Raji (cell line): ENCODE measurements around the gene TRNP1.

Experiments used
- POLR2A ChIP-seq: IDR thresholded peaks from 2 replicates; pipeline ENCODE4 v1.6.1; 2011; ENCODE audit warnings: low read depth, low read length, control low read depth; ENCODE audit not compliant: insufficient read depth

TRNP1 gene

DNA sequence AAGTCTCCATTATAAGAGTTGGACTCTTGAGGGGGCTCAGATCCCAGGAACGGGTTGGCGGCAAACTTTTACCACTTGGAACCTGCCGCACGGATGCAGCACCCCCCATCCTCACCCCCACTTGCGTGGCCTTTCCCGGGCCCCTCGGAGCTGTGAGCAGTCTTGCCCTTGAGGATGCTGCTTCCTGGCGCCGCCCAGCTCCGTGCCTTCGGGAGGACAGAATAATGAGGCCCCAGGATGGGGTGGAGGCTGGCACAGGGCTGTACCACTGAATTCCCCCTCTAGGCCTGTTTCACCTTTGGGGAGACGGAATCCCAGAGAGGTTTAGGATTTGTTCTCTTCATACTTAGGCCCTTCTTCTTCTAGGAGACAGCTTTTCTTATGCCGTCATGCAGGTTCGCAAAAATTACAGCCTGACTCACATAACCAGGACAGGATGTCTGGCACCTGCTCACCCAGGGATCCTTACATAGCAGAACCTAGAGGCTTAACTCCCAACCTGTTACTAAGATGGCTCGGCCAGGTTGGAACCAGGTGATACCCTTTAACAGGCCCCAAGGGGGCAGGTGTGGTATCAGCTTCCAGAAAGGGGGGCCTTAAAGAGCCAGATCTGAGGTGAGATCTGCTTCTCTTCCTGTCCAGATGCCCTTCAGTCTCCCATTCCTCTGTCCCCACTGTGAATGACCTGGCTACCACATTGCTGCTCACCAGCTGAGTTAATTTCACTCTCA, 1.5 kb downstream of the TRNP1 start:
- no peak for TF ChIP-seq POLR2A

DNA sequence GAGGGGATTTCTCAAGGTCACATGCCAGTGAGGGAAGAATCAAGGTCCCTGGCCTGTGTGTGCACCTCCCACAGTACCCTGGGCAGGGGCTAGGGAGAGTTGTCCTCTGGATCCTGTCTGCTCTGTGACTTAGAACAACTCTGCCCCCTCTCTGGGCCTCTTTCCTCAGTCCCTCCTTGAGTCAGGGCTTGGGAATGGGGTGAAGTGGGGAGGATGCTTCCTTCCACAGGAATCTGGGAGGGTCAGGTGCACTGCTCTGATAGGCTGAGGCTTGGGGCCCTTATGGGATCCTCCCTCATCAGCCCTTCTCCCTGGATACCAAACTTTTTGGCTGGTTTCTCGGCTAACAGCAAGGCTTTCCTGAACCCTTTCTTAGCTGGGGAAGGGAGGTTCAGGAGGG, 2.5 kb downstream of the TRNP1 start:
- no peak for TF ChIP-seq POLR2A

DNA sequence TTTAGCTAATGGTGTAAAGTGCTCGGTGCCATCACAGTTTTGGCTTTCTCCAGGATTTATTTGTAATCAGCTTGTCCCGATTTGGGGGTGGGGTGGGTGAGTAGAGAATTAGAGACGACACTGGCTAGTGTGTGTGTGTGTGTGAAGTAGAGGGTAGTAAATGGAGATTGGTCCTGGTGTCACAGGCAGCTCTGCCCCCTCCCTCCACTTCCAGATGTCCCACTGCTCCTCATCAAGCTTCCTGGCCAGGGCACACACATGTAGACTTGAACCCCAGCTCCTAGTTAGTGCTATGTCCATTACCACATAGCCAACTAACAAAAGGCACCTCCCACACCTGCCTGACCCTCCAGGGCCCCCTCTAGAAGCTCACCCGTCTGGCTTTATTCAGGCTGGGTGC, 3.2 kb downstream of the TRNP1 start:
- no peak for TF ChIP-seq POLR2A

DNA sequence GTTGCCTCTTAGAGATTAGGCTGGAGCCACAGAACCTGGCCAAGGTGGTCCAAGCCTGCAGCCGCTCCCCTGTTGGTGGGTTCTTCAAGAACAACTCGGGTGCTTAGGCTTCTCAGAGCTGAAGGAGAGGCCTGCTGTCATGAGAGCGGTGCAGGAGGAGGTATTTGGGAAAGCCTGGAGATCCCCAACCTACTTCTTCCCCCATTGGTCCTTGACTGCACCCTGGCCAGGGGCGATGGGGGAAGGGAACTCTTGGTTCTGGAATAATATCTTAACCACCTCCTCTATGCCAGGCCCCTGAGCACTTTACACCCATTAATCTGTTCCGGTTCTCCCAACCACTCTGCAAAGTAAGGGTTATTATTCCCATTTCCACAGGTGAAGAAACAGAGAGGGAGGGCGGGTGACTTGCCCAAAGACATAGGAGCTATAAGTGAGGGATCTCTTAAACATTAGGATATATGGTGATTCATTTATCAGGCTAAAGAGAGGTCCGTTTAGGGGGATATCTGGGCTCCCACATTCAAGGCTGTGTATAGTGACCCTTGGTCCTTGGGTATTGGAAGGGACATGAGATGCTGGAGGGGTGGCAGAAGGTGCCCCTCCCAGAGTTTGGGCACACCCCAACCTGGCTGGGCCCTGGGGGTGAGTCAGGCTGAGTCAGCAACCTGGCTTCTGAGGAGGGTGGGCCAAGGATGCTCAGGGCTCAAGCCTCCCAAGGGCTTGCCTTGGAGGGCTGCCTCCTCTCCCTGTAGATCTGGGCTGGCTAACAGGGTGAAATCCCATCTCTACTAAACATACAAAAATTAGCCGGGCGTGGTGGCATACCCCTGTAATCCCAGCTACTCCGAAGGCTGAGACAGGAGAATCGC, 5.2 kb downstream of the TRNP1 start:
- no peak for TF ChIP-seq POLR2A

DNA sequence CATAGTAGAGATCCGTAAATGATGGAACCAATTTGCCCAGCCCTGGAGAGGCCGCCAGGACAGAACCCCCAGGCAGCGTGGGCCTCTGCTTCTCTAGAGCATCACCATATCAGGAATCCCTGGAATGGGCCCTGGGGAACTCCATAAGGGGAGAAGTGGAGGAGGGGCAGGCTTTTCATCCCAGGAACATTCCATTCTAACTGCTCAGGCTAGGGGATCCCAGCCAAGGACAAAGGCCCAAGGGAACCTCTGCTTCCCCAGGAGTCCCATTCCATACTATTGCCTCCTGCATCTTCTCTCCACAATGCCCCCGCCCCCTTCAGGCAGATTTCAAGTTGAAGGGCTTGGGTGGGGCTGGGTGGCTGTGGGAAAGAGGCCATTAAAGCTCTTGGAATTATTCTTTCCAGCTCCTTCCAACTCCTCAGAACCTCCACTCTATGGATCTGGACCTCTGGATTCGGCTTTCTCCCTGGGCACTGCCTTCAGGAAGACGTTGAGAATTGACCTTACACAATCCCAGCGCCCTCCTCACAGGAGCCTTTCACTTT, 6.0 kb downstream of the TRNP1 start:
- no peak for TF ChIP-seq POLR2A

DNA sequence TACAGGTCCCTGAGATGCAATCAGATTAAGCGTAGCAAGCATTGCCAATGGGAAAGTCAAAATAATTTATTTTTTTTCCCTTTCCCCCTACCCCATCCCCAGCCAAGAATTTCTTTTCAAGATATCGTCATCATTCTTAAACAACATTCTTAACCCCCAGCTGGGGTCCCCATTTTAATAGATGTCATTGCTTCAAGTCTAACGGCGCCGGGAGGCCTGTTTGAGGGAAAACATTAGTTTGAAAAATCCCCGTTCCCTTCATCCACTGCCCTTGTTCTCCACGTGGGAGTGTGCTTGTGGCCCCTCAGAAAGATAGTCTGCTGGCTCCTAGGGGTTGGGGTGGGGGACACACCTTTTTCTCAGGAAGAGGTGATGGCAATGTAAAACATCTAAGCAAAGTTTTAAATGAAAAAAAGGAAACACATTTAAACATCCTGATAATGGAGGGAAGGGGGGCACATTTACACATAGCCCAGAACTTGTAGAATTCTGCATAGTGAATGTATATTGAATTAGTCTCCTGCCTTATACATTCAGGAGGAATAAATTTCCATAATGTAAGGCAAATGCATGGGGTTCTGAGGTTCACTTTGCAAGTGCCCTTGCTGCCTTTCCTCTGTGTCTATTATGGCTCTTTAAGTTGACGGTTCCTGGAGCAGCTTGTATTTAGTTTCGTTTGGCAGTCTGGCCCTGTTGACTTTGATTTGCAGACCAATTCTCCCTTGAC, 6.8 kb downstream of the TRNP1 start:
- no peak for TF ChIP-seq POLR2A

DNA sequence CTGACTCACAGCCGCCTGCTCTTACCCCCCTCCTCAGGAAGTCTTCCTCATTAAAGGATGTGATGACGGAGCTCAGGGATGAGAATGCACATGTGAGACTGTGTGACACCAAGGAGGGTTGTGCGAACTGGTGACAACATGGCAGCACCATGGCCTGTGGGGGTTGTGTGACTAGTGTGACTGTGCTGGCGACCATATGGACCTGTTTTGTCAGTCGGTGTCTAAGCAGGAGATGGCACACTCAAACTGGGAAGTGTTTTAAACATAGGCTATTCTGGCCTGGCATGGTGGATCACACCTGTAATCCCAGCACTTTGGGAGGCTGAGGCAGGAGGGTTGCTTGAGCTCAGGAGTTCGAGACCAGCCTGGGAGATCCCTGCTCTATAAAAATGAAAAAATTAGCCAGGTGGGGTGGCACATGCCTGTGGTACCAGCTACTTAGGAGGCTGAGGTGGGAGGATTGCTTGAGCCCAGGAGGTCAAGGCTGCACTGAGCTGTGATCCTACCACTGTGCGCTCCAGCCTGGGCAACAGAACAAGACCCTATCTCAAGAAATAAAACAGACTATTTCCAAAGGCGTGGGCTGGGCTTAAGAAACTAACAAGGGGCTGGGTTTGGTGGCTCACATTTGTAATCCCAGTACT, 7.4 kb downstream of the TRNP1 start:
- TF ChIP-seq POLR2A = no peak

DNA sequence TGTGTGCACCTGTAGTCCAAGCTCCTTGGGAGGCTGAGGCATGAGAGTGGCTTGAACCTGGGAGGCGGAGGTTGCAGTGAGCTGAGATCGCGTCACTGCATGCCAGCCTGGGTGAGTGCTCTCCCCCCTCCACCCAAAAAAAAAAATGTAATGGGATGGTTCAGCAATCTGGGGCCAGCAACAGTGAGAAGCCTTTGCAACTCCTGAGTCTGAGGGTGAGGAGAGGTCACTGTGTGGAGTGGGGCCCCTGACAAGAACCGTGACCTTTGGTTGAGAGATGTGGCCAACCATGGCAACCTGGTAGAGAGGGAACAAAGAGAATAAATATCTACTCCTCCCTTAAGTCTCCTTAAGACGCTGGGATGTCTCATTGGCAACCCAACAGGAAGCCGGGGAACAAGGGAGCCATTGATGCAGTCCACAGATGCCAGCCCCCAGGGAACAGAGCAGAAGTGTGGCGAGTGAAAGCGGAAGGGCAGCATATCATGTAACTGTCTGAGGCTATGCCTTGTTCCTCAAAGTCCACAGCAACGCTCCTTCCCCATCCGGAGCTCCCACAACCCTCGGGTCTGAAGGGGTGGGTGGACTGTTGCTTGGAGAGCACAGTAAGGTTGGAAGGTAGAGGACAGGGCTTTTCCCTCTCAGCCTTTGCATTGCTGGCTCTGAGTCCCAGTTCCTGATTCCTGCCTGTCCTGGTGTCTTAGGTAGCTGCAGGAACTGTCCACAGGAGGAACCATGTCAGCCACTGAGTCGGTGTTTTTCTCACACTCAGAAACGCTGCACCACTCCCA, 8.3 kb downstream of the TRNP1 start:
- TF ChIP-seq POLR2A = no peak

DNA sequence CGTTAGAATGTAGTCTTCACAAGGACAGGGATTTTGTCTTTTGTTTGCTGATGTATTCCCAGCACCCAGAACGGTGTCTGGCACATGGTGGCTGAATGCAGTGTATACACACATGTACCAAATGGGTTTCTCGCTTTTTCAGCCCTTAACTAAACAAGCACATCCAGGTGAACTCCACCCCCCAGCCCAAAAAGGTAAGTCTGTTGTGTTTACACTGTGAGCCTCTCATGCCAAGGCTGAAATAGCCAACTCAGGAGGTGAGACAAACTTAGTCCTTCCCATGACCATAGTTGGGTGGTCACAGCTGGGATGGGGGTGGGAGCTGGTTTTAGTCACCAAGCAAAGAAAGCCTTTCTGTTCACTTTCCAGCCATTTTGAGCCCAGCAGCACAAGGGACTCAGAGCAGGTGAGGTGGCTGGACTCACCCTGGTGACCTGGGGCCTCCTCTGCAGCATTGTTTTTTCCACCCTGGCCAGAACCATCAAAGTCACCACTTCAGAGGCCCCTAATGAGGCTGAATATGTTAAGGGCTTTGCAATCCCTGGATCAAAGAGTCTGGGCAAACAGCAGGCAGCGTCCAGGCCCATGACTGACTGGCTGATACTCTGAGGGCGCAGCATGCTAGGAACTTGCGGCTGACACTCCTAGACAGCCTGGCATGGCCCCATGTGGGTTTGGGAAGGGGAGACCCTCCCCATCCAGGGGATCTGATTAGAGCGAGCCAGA, 10.4 kb downstream of the TRNP1 start:
- TF ChIP-seq POLR2A = no peak

DNA sequence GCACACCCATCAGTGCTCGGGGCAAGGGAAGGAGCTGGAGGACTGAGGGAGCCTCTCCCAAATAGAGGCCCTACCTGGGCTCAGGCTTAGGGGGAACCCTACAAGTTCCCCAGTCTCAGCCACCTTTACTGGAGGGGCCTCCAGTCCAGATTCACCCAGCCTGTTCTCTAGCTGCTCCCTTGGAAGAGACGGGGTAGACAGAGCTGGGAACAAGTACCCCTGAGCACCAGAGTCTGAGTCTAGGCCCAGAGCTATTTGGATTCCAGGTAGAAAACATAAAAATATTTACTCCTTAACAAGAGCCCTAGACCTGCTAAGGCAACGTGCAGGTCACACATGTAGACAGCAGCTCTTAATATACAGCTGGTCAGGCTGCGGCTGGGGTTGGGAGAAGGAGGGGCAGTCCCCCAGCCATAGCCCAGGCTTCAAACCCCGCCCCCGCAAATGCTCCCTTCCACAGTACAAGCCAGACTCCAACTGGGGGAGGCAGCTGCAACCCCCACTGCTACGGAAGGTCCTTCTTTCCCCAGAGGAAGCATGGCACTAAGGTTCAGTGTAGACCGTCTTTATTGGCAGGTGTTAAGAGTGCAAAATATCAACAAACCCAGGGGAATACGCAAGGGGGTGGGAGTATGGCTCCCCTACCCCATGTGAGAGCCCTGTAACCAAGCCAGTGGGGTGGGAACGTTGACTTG, 11.1 kb downstream of the TRNP1 start:
- TF ChIP-seq POLR2A = no peak

DNA sequence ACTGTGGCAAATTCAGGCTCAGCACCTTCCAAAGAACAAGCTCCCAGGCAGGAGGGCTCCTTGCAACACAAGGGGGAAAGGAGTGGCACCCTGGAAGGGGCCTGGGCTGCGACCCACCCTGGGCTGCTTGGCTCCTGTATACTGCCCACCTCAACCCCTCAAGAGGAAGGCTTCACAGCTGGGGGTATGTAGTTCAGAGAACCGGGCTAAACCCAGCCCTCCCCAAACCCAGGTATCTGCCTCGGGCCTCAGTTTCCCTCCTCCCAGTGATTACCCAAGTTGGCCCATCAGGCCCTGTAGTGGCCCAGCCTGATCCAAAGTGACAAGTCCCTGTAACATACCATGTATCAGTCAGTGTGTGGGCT, 11.7 kb downstream of the TRNP1 start:
- no peak for TF ChIP-seq POLR2A

DNA sequence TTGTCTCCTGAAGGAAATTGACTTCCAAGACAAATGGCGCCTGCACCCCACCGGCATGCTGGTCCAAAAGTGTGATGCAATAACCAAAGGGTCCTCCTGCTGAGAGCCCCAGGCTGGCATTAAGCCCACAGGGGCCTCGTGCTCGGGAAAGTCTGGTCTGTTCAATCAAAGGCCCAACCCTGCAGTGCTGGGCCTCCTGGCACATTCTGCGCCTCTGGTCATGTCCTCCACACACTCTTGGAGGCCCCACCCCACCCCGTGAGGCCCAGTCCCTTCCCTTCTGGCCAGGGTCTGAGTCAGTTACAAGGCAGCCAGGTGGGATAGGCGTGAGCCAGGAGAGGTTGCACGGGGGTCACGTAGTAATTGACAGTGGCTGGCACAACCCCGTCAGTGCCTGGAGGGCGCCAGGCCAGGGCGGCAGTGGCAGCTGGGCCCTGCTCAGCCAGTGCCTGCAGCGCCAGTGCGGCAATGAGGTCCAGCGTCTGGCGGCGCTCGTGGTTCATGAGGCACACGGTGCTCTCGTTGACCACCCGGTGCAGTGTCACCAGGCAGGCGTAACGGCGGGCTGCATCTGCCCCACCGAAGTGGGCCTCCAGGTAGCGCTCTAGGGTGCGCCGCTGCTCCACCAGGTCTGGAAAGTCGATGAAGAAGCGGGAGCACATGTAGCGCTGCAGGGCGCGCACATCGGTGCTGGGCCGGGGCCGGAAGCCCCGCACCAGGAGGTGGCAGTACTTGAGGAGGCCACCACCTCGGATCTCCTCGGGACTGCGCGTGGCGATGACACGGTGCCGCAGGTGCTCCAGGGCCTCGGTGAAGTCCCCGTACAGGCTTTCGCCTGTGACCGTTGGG, 12.4 kb downstream of the TRNP1 start:
- no peak for TF ChIP-seq POLR2A
